Mesendoderm (in vitro differentiated cells): Measurements from ENCODE around the gene JAK3.
A peak's percentile ranks its signal among the peaks of the same experiment; 100 is the strongest.

Experiments used
- DNase-seq: peaks from one replicate; pipeline ENCODE4 v3.0.0; 2013
- H2AK5ac ChIP-seq: 2 replicates; pipeline ENCODE4 v1.6.1; 2013; ENCODE audit warnings: low read length, inconsistent platforms
- H2BK120ac ChIP-seq: 2 replicates; pipeline ENCODE4 v1.6.1; 2013; ENCODE audit warnings: low read depth, mild to moderate bottlenecking, low read length, moderate library complexity, mixed read lengths
- H2BK15ac ChIP-seq: replicated peaks from 2 replicates; pipeline ENCODE4 v1.6.1; 2013; ENCODE audit warnings: low read depth, mild to moderate bottlenecking, moderate library complexity
- H2BK5ac ChIP-seq: 2 replicates; pipeline ENCODE4 v1.6.1; 2013; ENCODE audit warnings: low read length, inconsistent platforms
- H3K18ac ChIP-seq: 2 replicates; pipeline ENCODE4 v1.6.1; 2013; ENCODE audit warnings: mild to moderate bottlenecking, low read length, mixed read lengths
- H3K23ac ChIP-seq: one replicate; pipeline ENCODE4 v1.6.1; 2013; ENCODE audit warnings: low read length
- H3K27ac ChIP-seq: 2 replicates; pipeline ENCODE4 v1.5.1; 2013; ENCODE audit warnings: low read depth, mild to moderate bottlenecking, inconsistent platforms, low read length, moderate library complexity
- H3K27me3 ChIP-seq: 2 replicates; pipeline ENCODE4 v1.6.1; 2013; ENCODE audit warnings: low read length, control low read depth, mild to moderate bottlenecking, inconsistent platforms; ENCODE audit not compliant: insufficient read depth, poor library complexity
- H3K36me3 ChIP-seq: 2 replicates; pipeline ENCODE4 v1.6.1; 2013; ENCODE audit warnings: low read length, inconsistent platforms; ENCODE audit not compliant: control insufficient read depth, insufficient read depth
- H3K4ac ChIP-seq: one replicate; pipeline ENCODE4 v1.6.1; 2013; ENCODE audit warnings: low read depth, mild to moderate bottlenecking, low read length, moderate library complexity
- H3K4me1 ChIP-seq: 2 replicates; pipeline ENCODE4 v1.6.1; 2013; ENCODE audit warnings: low read depth, low read length, inconsistent platforms; ENCODE audit not compliant: control insufficient read depth
- H3K4me2 ChIP-seq: 2 replicates; pipeline ENCODE4 v1.6.1; 2013; ENCODE audit warnings: low read length
- H3K4me3 ChIP-seq: 2 replicates; pipeline ENCODE4 v1.5.1; 2013; ENCODE audit warnings: mild to moderate bottlenecking, low read length
- H3K56ac ChIP-seq: one replicate; pipeline ENCODE4 v1.6.1; 2013; ENCODE audit warnings: low read length
- H3K79me1 ChIP-seq: 2 replicates; pipeline ENCODE4 v1.6.1; 2013; ENCODE audit warnings: low read length, inconsistent platforms
- H3K79me2 ChIP-seq: 2 replicates; pipeline ENCODE4 v1.6.1; 2013; ENCODE audit warnings: mild to moderate bottlenecking, low read length; ENCODE audit not compliant: control insufficient read depth, insufficient read depth
- H3K9ac ChIP-seq: 2 replicates; pipeline ENCODE4 v1.6.1; 2013; ENCODE audit warnings: low read length, inconsistent platforms
- H4K5ac ChIP-seq: one replicate; pipeline ENCODE4 v1.6.1; 2013; ENCODE audit warnings: low read length
- H4K8ac ChIP-seq: one replicate; pipeline ENCODE4 v1.6.1; 2013; ENCODE audit warnings: low read depth, mild to moderate bottlenecking, control low read depth, low read length, moderate library complexity
- WGBS: extraction: QIAGEN DNeasy Blood & Tissue Kit; methylation state at CpG from one replicate; pipeline ENCODE4 v1.1.7; 2013; ENCODE audit warnings: low lambda C conversion rate, missing lambda C conversion rate; ENCODE audit not compliant: insufficient coverage; ENCODE audit errors: extremely low coverage; 5-methylcytosine and 5-hydroxymethylcytosine counted together

Gene JAK3

DNA sequence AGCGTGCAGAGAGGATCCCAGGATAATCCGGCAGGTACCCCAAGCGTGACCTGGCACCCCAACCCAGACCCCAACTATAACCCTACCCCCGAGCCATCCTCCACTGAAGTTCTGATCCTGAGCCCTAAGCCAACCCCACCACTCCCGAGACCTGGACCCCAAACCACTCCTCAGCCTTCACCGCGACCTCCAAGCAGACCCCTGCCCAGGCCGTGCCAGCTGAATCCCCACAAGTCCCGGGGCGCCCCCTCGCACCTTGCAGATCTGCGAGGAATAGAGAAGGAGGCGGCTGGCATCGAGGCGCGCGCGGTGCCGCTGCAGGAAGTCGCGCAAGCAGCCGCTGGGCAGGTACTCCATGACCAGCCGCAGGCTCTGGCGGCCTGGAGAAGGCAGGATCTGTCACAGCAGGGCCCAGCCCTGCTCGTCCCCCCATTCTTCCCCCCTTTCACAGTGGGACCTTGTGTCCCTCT, 16.3 kb downstream of the JAK3 start:
- Histone ChIP-seq H3K4me3 (no peak overlapping the region), H4K5ac (no peak overlapping the region), H2BK5ac (no peak overlapping the region), H3K18ac (no peak overlapping the region), H3K79me1 (no peaks in the 10 kb centered on the region), H3K79me2 (no peaks in the 10 kb centered on the region), H2BK15ac (no peak overlapping the region), H3K27me3 (no peaks in the 10 kb centered on the region), H3K23ac (no peak overlapping the region), H3K4me1 (no peaks in the 10 kb centered on the region), H2BK120ac (no peak overlapping the region), H3K36me3 (no peaks in the 10 kb centered on the region), H3K4me2 (peak overlapping the region; percentile 35), H3K56ac (peak overlapping the region; percentile 75), H3K4ac (no peak overlapping the region), H2AK5ac (no peak overlapping the region), H3K27ac (no peak overlapping the region), H4K8ac (no peak overlapping the region), H3K9ac (peak overlapping the region; percentile 39)
- no CpG with 5 or more reads among the region's 25 CpGs for WGBS
- DNase-seq: no peak

DNA sequence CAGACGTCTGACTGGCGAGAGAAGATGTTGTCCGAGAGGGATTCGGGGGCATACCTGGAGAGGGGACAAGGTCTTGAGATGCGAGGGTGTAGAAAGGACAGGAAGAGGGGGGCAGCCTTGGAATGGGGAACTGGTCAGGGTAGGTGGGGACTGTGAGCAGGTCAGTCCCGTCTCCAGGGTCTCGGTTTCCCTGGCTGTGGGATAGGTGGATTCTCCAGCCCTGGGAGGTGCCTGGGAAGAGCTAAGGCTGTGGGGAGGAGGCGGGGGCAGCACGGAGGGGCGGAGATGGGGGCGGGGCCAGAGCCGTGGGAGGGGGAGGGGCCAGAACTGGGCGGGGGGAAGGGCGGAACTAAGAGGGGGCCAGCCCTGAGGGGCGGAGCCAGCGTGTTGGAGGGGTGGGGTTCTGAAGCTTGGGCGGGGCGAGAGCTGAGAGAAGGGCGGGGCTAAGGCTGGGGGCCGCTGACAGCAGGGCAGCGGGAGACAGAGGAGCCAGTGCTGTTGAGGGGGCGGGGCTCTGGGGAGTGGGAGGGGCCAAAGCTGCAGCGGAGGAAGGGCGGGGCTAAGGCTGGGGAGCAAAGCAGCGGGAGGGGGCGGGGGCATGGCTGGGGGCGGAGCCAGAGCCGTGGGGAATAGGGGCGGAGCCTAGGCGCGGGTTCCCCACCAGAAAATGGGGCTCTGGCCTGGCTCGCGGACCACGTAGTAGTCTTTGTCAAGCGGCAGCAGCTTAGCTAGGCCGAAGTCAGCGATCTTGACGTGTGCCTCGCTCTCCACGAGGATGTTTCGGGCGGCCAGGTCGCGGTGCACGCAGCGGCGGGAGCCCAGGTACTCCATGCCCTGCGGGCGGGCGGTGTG, 17.0 kb downstream of the JAK3 start:
- Histone ChIP-seq H3K9ac (peak overlapping the region; percentile 39), H4K5ac (no peak overlapping the region), H3K18ac (no peak overlapping the region), H3K23ac (no peak overlapping the region), H3K56ac (peak overlapping the region; percentile 75), H2BK120ac (no peak overlapping the region), H3K79me2 (no peaks in the 10 kb centered on the region), H3K4me2 (peak overlapping the region; percentile 41), H3K27me3 (no peaks in the 10 kb centered on the region), H3K79me1 (no peaks in the 10 kb centered on the region), H3K4me3 (peak overlapping the region; percentile 6), H3K27ac (no peak overlapping the region), H2BK5ac (no peak overlapping the region), H4K8ac (no peak overlapping the region), H2AK5ac (no peak overlapping the region), H2BK15ac (no peak overlapping the region), H3K4ac (no peak overlapping the region), H3K36me3 (no peaks in the 10 kb centered on the region), H3K4me1 (no peaks in the 10 kb centered on the region)
- no CpG with 5 or more reads among the region's 50 CpGs for WGBS
- peak; percentile 94 for DNase-seq

DNA sequence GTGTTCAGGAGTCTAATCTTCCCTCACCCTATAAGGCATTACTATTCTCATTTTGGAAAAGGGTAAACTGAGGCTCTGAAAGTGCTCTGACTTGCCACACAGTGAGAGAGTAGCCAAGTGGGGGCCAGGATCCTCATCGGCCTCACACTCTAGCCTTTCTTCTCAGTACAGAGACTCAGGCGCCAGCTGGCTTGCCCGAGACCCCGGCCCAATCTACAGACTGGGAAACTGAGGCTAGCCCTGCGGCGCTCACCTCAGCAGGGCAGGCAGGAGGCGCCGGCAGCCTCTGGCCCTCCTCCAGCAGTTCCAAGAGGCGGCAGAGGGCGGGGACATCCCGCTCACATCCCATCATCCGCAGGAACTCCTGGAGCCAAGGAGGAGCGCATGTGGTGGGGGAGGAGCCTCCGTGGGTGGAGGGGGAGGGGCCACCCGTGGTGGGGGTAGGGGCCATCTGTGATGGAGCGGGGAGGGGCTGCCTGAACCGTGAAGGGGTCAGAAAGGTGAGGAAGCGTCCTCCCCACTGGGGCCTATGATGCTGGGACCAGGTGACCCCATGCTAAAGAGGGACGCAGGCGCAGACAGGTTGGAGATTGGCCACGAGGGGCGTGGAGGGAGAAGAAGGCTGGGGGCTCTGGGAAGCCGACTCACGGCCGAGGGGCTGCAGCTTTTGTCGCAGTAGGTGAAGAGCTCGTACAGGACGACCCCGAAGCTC, 17.8 kb downstream of the JAK3 start:
- WGBS: no CpG with 5 or more reads among the region's 29 CpGs
- Histone ChIP-seq H3K23ac (no peak overlapping the region), H3K56ac (peak overlapping the region; percentile 72), H2BK120ac (no peak overlapping the region), H3K79me2 (no peaks in the 10 kb centered on the region), H2AK5ac (no peak overlapping the region), H3K4ac (peak overlapping the region; percentile 1), H2BK15ac (no peak overlapping the region), H4K8ac (no peak overlapping the region), H3K9ac (peak overlapping the region; percentile 54), H3K79me1 (no peaks in the 10 kb centered on the region), H3K18ac (no peak overlapping the region), H2BK5ac (no peak overlapping the region), H4K5ac (no peak overlapping the region), H3K27ac (no peak overlapping the region), H3K36me3 (no peaks in the 10 kb centered on the region), H3K4me3 (peak overlapping the region; percentile 6), H3K4me1 (no peaks in the 10 kb centered on the region), H3K4me2 (peak overlapping the region; percentile 41), H3K27me3 (no peaks in the 10 kb centered on the region)
- peak; percentile 95 for DNase-seq

DNA sequence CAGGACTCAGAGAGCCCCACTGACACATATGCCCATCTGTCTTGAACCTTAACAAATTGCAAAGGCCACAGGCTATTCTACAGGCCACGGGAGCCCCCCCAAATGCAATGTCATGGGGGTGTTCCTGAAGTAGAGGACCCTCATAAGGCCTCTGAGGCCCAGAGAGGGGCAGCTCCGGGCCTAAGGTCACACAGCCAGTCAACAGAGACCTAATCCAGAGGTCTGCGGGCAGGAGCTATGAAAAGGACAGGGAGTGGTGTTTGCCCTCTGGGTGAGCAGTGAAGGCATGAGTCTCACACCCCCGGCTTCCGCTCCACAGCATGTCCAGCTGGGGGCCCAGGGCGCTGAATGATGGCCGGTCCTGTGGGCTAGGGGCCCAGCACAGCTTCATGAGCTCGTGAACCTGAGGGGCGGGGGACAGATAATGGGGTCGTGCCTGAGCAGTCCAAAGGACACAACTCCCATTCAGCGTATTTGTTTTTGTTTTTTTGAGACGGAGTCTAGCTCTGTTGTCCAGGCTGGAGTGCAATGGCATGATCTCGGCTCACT, 21.2 kb downstream of the JAK3 start:
- Histone ChIP-seq H3K4me1 (no peaks in the 10 kb centered on the region), H2BK5ac (no peak overlapping the region), H3K36me3 (no peaks in the 10 kb centered on the region), H3K4ac (no peak overlapping the region), H3K27ac (no peak overlapping the region), H2BK15ac (no peak overlapping the region), H2AK5ac (no peak overlapping the region), H3K56ac (no peak overlapping the region), H3K23ac (no peak overlapping the region), H3K79me2 (no peaks in the 10 kb centered on the region), H3K4me2 (no peak overlapping the region), H4K5ac (no peak overlapping the region), H3K4me3 (no peak overlapping the region), H3K18ac (no peak overlapping the region), H3K27me3 (no peaks in the 10 kb centered on the region), H2BK120ac (no peak overlapping the region), H3K9ac (no peak overlapping the region), H4K8ac (no peak overlapping the region), H3K79me1 (no peaks in the 10 kb centered on the region)
- DNase-seq: no peak
- WGBS: no CpG with 5 or more reads among the region's 13 CpGs

DNA sequence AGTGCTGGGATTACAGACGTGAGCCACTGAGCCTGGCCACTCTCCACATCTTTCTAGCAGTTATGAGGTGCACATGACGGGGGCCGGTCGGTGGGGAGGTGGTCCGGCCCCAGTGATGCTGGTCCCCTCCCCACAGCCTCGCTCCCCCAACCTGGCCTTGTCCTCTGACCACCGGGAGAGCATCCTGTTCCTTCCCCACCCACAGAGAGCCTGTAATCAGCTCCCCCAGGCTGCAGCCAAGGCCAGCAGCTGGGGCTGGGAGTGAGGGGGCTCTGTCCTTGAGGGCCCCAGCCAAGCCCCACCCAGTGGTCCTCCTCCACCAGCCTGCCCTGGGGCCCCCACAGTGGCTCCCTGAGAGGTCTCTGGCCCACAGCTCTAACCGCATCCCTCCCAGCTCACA, 23.4 kb downstream of the JAK3 start:
- H3K9ac ChIP-seq: no peak overlapping the region
- no peak overlapping the region for H2AK5ac ChIP-seq
- no peaks in the 10 kb centered on the region for H3K27me3 ChIP-seq
- H3K18ac ChIP-seq: no peak overlapping the region
- H4K5ac ChIP-seq: no peak overlapping the region
- no peak overlapping the region for H3K4me2 ChIP-seq
- H3K36me3 ChIP-seq: no peaks in the 10 kb centered on the region
- H3K4me3 ChIP-seq: no peak overlapping the region
- no peak overlapping the region for H3K23ac ChIP-seq
- no peak for DNase-seq
- H2BK5ac ChIP-seq: no peak overlapping the region
- no peak overlapping the region for H2BK120ac ChIP-seq
- H2BK15ac ChIP-seq: no peak overlapping the region
- no peak overlapping the region for H4K8ac ChIP-seq
- H3K56ac ChIP-seq: no peak overlapping the region
- no peaks in the 10 kb centered on the region for H3K79me1 ChIP-seq
- no peaks in the 10 kb centered on the region for H3K4me1 ChIP-seq
- no peak overlapping the region for H3K27ac ChIP-seq
- no peaks in the 10 kb centered on the region for H3K79me2 ChIP-seq
- WGBS: no CpG with 5 or more reads among the region's 8 CpGs
- H3K4ac ChIP-seq: no peak overlapping the region
